ENCODE data around the gene EPHA10. TPM values are rescaled to one million over a fixed set of nuclear protein-coding genes. Genes with fewer than 3 reads are reported as not detected.
"Not testable (repeated sequence)": the region's sequence is repeated elsewhere in the genome, so short reads cannot be mapped to it uniquely, and the experiment has no call there.

EPHA10 gene
- total and polyA plus RNA-seq, 3 experiments from 2014 or later: 0.04 TPM; not detected in 2

- Mint-ChIP-seq H3K27ac (peak overlapping the region in 4 of 8 donors; percentile 12 to 95 (median 75)), H3K4me1 (peaks cover 38 to 47% (median 38%) of the 10 kb centered on the region in 3 donors), H3K4me3 (peak overlapping the region; percentile 91 to 99 (median 94)), H3K27me3 (no peaks in the 10 kb centered on the region), H3K36me3 (peaks cover 0 to 20% (median 1%) of the 10 kb centered on the region in 3 donors), H3K9me3 (no peaks in the 10 kb centered on the region)
- Histone ChIP-seq H3K4me1 (ENCODE audit: insufficient read depth, low read length) (peaks cover 28% of the 10 kb centered on the region), H3K27ac (ENCODE audit: low read depth, low read length) (peak overlapping the region; percentile 79), H3K4me3 (ENCODE audit: low read length) (peak overlapping the region; percentile 84), H3K27me3 (ENCODE audit: insufficient read depth, low read length, poor library complexity, severe bottlenecking) (no peaks in the 10 kb centered on the region), H3K36me3 (ENCODE audit: insufficient read depth, low read length) (no peaks in the 10 kb centered on the region), H3K9me3 (ENCODE audit: low read length) (no peaks in the 10 kb centered on the region)
- ChIA-PET POLR2A (interaction anchor here (0.9 kb wide), 1 partner anchor 114 kb away, joined by 3 read pairs; no protein-coding TSS in a partner anchor), CTCF (interaction anchor here (0.9 to 2.0 kb wide), 5 partner anchors 10 to 205 kb away, joined by 3 to 7 read pairs (median 5); partner anchors contain the start of gene MTF1)
- no peak for DNase-seq
Observed at GRCh38 chr1:37692834-37693175, 72.1 kb downstream of the EPHA10 start.

GRCh38 chr1:37692078-37692833, 72.7 kb downstream of the EPHA10 start, which contains the start of gene CDCA8:
TSS of gene CDCA8 (plus strand) at chr1:37692516. CDS start at chr1:37692691, 175 bp downstream.
- H3K4me1 ChIP-seq (ENCODE audit: insufficient read depth, low read length): peaks cover 28% of the 10 kb centered on the region
- Mint-ChIP-seq H3K9me3 (no peaks in the 10 kb centered on the region), H3K4me3 (peak within 1 kb of the TSS; percentile 91 to 99 (median 94)), H3K27ac (peak within 1 kb of the TSS; percentile 80 to 96 (median 90)), H3K4me1 (peaks cover 36 to 46% (median 38%) of the 10 kb centered on the region in 3 donors), H3K27me3 (no peaks in the 10 kb centered on the region), H3K36me3 (peaks cover 0 to 21% (median 1%) of the 10 kb centered on the region in 3 donors)
- H3K36me3 ChIP-seq (ENCODE audit: insufficient read depth, low read length): no peaks in the 10 kb centered on the region
- no peaks in the 10 kb centered on the region for H3K27me3 ChIP-seq (ENCODE audit: insufficient read depth, low read length, poor library complexity, severe bottlenecking)
- no peaks in the 10 kb centered on the region for H3K9me3 ChIP-seq (ENCODE audit: low read length)
- H3K27ac ChIP-seq (ENCODE audit: low read depth, low read length): peak within 1 kb of the TSS; percentile 79
- DNase-seq: peak; percentile 97 to 99 (median 98)
- ChIA-PET POLR2A (interaction anchor here (0.9 to 1.5 kb wide), 2 partner anchors 115 to 138 kb away, joined by 3 to 5 read pairs; partner anchors contain the start of gene SNIP1), CTCF (interaction anchor here (0.9 to 2.2 kb wide), 7 partner anchors 10 to 205 kb away, joined by 3 to 7 read pairs (median 5); partner anchors contain the start of genes C1orf122, MTF1 and YRDC)
- peak within 1 kb of the TSS; percentile 84 for H3K4me3 ChIP-seq (ENCODE audit: low read length)

- peaks cover 0 to 24% (median 1%) of the 10 kb centered on the region in 3 donors for H3K36me3 Mint-ChIP-seq
- H3K27ac ChIP-seq (ENCODE audit: low read depth, low read length): peak overlapping the region; percentile 79
- H3K27ac Mint-ChIP-seq: peak overlapping the region; percentile 50 to 96 (median 90)
- peaks cover 36 to 46% (median 38%) of the 10 kb centered on the region in 3 donors for H3K4me1 Mint-ChIP-seq
- CTCF ChIA-PET: interaction anchor here (1.1 to 2.2 kb wide), 6 partner anchors 9 to 205 kb away, joined by 3 to 7 read pairs (median 3); partner anchors contain the start of genes C1orf122 and YRDC
- peaks cover 28% of the 10 kb centered on the region for H3K4me1 ChIP-seq (ENCODE audit: insufficient read depth, low read length)
- POLR2A ChIA-PET: interaction anchor here (0.9 to 1.5 kb wide), 3 partner anchors 138 to 213 kb away, joined by 3 to 6 read pairs (median 5); partner anchors contain the start of gene SNIP1
- no peaks in the 10 kb centered on the region for H3K27me3 Mint-ChIP-seq
- no peaks in the 10 kb centered on the region for H3K27me3 ChIP-seq (ENCODE audit: insufficient read depth, low read length, poor library complexity, severe bottlenecking)
- peak in 3 of 5 donors; percentile 12 to 51 (median 13) for DNase-seq
- H3K9me3 ChIP-seq (ENCODE audit: low read length): no peaks in the 10 kb centered on the region
- peak overlapping the region; percentile 91 to 99 (median 94) for H3K4me3 Mint-ChIP-seq
- peak overlapping the region; percentile 84 for H3K4me3 ChIP-seq (ENCODE audit: low read length)
- no peaks in the 10 kb centered on the region for H3K9me3 Mint-ChIP-seq
- H3K36me3 ChIP-seq (ENCODE audit: insufficient read depth, low read length): no peaks in the 10 kb centered on the region
Observed at GRCh38 chr1:37691497-37692077, 73.3 kb downstream of the EPHA10 start.

GRCh38 chr1:37688926-37689325, 76.0 kb downstream of the EPHA10 start:
- no peaks in the 10 kb centered on the region for H3K27me3 Mint-ChIP-seq
- H3K4me3 Mint-ChIP-seq: peak overlapping the region; percentile 91 to 99 (median 94)
- H3K9me3 Mint-ChIP-seq: no peaks in the 10 kb centered on the region
- Histone ChIP-seq H3K27me3 (ENCODE audit: insufficient read depth, low read length, poor library complexity, severe bottlenecking) (no peaks in the 10 kb centered on the region), H3K36me3 (ENCODE audit: insufficient read depth, low read length) (peaks cover 1% of the 10 kb centered on the region), H3K4me3 (ENCODE audit: low read length) (peak overlapping the region; percentile 84), H3K27ac (ENCODE audit: low read depth, low read length) (peak overlapping the region; percentile 79), H3K9me3 (ENCODE audit: low read length) (no peaks in the 10 kb centered on the region), H3K4me1 (ENCODE audit: insufficient read depth, low read length) (peaks cover 28% of the 10 kb centered on the region)
- peaks cover 3 to 45% (median 4%) of the 10 kb centered on the region in 3 donors for H3K36me3 Mint-ChIP-seq
- peaks cover 36 to 46% (median 37%) of the 10 kb centered on the region in 3 donors for H3K4me1 Mint-ChIP-seq
- CTCF ChIA-PET: interaction anchor here (0.7 to 1.1 kb wide), 4 partner anchors 85 to 234 kb away, joined by 3 to 4 read pairs (median 3); partner anchors contain the start of gene MEAF6
- peak overlapping the region; percentile 29 to 96 (median 80) for H3K27ac Mint-ChIP-seq
- no peak for DNase-seq
- POLR2A ChIA-PET: interaction anchor here (0.7 kb wide), 2 partner anchors 173 to 286 kb away, joined by 3 to 4 read pairs; no protein-coding TSS in a partner anchor

- H3K9me3 ChIP-seq (ENCODE audit: low read length); POLR2A ChIA-PET; DNase-seq; H3K9me3 Mint-ChIP-seq; H3K27ac Mint-ChIP-seq; H3K27ac ChIP-seq (ENCODE audit: low read depth, low read length); H3K27me3 ChIP-seq (ENCODE audit: insufficient read depth, low read length, poor library complexity, severe bottlenecking); H3K27me3 Mint-ChIP-seq; H3K4me3 ChIP-seq (ENCODE audit: low read length): not testable (repeated sequence)
- Mint-ChIP-seq H3K4me1 (peaks cover 36 to 45% (median 37%) of the 10 kb centered on the region in 3 donors), H3K4me3 (peak overlapping the region in 2 of 7 donors; percentile 19 to 79), H3K36me3 (peaks cover 3 to 57% (median 6%) of the 10 kb centered on the region in 3 donors)
- CTCF ChIA-PET: interaction anchor here (0.9 kb wide), 1 partner anchor 89 kb away, joined by 3 read pairs; no protein-coding TSS in a partner anchor
- Histone ChIP-seq H3K4me1 (ENCODE audit: insufficient read depth, low read length) (peaks cover 28% of the 10 kb centered on the region), H3K36me3 (ENCODE audit: insufficient read depth, low read length) (peaks cover 13% of the 10 kb centered on the region)
Observed at GRCh38 chr1:37687764-37688163, 77.2 kb downstream of the EPHA10 start.

- H3K9me3 ChIP-seq (ENCODE audit: low read length): no peaks in the 10 kb centered on the region
- ChIA-PET POLR2A (no interaction called here), CTCF (interaction anchor here (1.0 kb wide), 1 partner anchor 82 kb away, joined by 3 read pairs; no protein-coding TSS in a partner anchor)
- Mint-ChIP-seq H3K9me3 (no peaks in the 10 kb centered on the region), H3K4me1 (peaks cover 22 to 31% (median 29%) of the 10 kb centered on the region in 3 donors), H3K27ac (peak overlapping the region in 3 of 8 donors; percentile 3 to 11 (median 8)), H3K4me3 (peak overlapping the region in 1 of 7 donors; percentile 0), H3K36me3 (peaks cover 3 to 65% (median 6%) of the 10 kb centered on the region in 3 donors), H3K27me3 (no peaks in the 10 kb centered on the region)
- H3K36me3 ChIP-seq (ENCODE audit: insufficient read depth, low read length): peaks cover 16% of the 10 kb centered on the region
- H3K27me3 ChIP-seq (ENCODE audit: insufficient read depth, low read length, poor library complexity, severe bottlenecking): no peaks in the 10 kb centered on the region
- H3K4me1 ChIP-seq (ENCODE audit: insufficient read depth, low read length): peaks cover 19% of the 10 kb centered on the region
- no peak overlapping the region for H3K27ac ChIP-seq (ENCODE audit: low read depth, low read length)
- DNase-seq: no peak
- no peak overlapping the region for H3K4me3 ChIP-seq (ENCODE audit: low read length)
Observed at GRCh38 chr1:37685722-37686121, 79.2 kb downstream of the EPHA10 start.

GRCh38 chr1:37684182-37684581, 80.7 kb downstream of the EPHA10 start:
- H3K27ac Mint-ChIP-seq: not testable (repeated sequence)
- peak overlapping the region in 1 of 7 donors; percentile 10 for H3K4me3 Mint-ChIP-seq

More at GRCh38 chr1:37684182-37684581, 80.7 kb downstream of the EPHA10 start:
- H3K9me3 ChIP-seq (ENCODE audit: low read length); H3K27ac ChIP-seq (ENCODE audit: low read depth, low read length); H3K27me3 ChIP-seq (ENCODE audit: insufficient read depth, low read length, poor library complexity, severe bottlenecking); POLR2A ChIA-PET; H3K9me3 Mint-ChIP-seq; H3K4me3 ChIP-seq (ENCODE audit: low read length); DNase-seq; H3K4me1 ChIP-seq (ENCODE audit: insufficient read depth, low read length); H3K27me3 Mint-ChIP-seq: not testable (repeated sequence)
- peaks cover 16% of the 10 kb centered on the region for H3K36me3 ChIP-seq (ENCODE audit: insufficient read depth, low read length)
- H3K4me1 Mint-ChIP-seq: peaks cover 9 to 18% (median 16%) of the 10 kb centered on the region in 3 donors
- H3K36me3 Mint-ChIP-seq: peaks cover 3 to 60% (median 6%) of the 10 kb centered on the region in 3 donors
- CTCF ChIA-PET: interaction anchor here (0.9 to 8.0 kb wide), 5 partner anchors 83 to 228 kb away, joined by 3 to 115 read pairs (median 3); partner anchors contain the start of genes MEAF6 and MTF1
